H9 (cell line): ENCODE results near the gene ITGA11. TPM values are rescaled to one million over a fixed set of nuclear protein-coding genes. Genes with fewer than 3 reads are reported as not detected.

Source experiments
- DNase-seq: peaks from one replicate; pipeline ENCODE4 v3.0.0-alpha.2; 2017
- H2AFZ ChIP-seq: one replicate; pipeline ENCODE4 v1.6.1; 2013; ENCODE audit warnings: mild to moderate bottlenecking, low read length, control low read depth, moderate library complexity
- H2AK5ac ChIP-seq: 2 replicates; pipeline ENCODE4 v1.6.1; 2013; ENCODE audit warnings: low read length, control low read depth, mixed read lengths; ENCODE audit not compliant: insufficient read length
- H2BK120ac ChIP-seq: one replicate; pipeline ENCODE4 v1.6.1; 2013; ENCODE audit warnings: low read depth, mild to moderate bottlenecking, low read length, control low read depth, inconsistent platforms; ENCODE audit not compliant: poor library complexity, severe bottlenecking
- H2BK12ac ChIP-seq: 2 replicates; pipeline ENCODE4 v1.6.1; 2013; ENCODE audit warnings: low read length, control low read depth, mixed read lengths, low read depth; ENCODE audit not compliant: insufficient read length
- H2BK15ac ChIP-seq: 2 replicates; pipeline ENCODE4 v1.6.1; 2013; ENCODE audit warnings: low read depth, low read length, control low read depth
- H2BK20ac ChIP-seq: one replicate; pipeline ENCODE4 v1.6.1; 2013; ENCODE audit warnings: low read depth, mild to moderate bottlenecking, low read length, control low read depth, inconsistent platforms; ENCODE audit not compliant: poor library complexity, severe bottlenecking
- H2BK5ac ChIP-seq: 2 replicates; pipeline ENCODE4 v1.6.1; 2013; ENCODE audit warnings: low read length, control low read depth, mixed read lengths; ENCODE audit not compliant: insufficient read length
- H3K14ac ChIP-seq: 2 replicates; pipeline ENCODE4 v1.6.1; 2013; ENCODE audit warnings: low read length, control low read depth; ENCODE audit not compliant: insufficient read depth
- H3K18ac ChIP-seq: 2 replicates; pipeline ENCODE4 v1.6.1; 2013; ENCODE audit warnings: low read depth, mild to moderate bottlenecking, mixed read lengths, low read length, control low read depth; ENCODE audit not compliant: insufficient read length
- H3K23ac ChIP-seq: 2 replicates; pipeline ENCODE4 v1.6.1; 2013; ENCODE audit warnings: low read length, control low read depth, mixed read lengths, low read depth; ENCODE audit not compliant: insufficient read length
- H3K23me2 ChIP-seq: 2 replicates; pipeline ENCODE4 v1.6.1; 2013; ENCODE audit warnings: low read depth, mild to moderate bottlenecking, mixed read lengths, low read length, control low read depth; ENCODE audit not compliant: insufficient read length, poor library complexity, severe bottlenecking
- H3K27ac ChIP-seq: 2 replicates; pipeline ENCODE4 v1.5.1; 2013; ENCODE audit warnings: low read length, control low read depth, mixed read lengths, low read depth; ENCODE audit not compliant: insufficient read length
- H3K27me3 ChIP-seq: 2 replicates; pipeline ENCODE4 v1.6.1; 2013; ENCODE audit warnings: low read length, control low read depth, inconsistent platforms; ENCODE audit not compliant: insufficient read depth
- H3K4ac ChIP-seq: 2 replicates; pipeline ENCODE4 v1.6.1; 2013; ENCODE audit warnings: low read depth, mild to moderate bottlenecking, control low read depth, inconsistent platforms, low read length, moderate library complexity
- H3K4me1 ChIP-seq: 2 replicates; pipeline ENCODE4 v1.6.1; 2013; ENCODE audit warnings: low read length, control low read depth, inconsistent platforms; ENCODE audit not compliant: insufficient read depth
- H3K4me2 ChIP-seq: 2 replicates; pipeline ENCODE4 v1.6.1; 2013; ENCODE audit warnings: low read length, control low read depth, mixed read lengths; ENCODE audit not compliant: insufficient read length, insufficient read depth
- H3K56ac ChIP-seq: 2 replicates; pipeline ENCODE4 v1.6.1; 2013; ENCODE audit warnings: low read depth, mild to moderate bottlenecking, mixed read lengths, low read length, control low read depth; ENCODE audit not compliant: insufficient read length
- H3K79me1 ChIP-seq: 2 replicates; pipeline ENCODE4 v1.6.1; 2013; ENCODE audit warnings: low read depth, mild to moderate bottlenecking, moderate library complexity, low read length, control low read depth, inconsistent platforms; ENCODE audit not compliant: insufficient read depth, poor library complexity, severe bottlenecking
- H3K79me2 ChIP-seq: 2 replicates; pipeline ENCODE4 v1.6.1; 2013; ENCODE audit warnings: low read length, control low read depth, inconsistent platforms; ENCODE audit not compliant: insufficient read depth
- H3K9ac ChIP-seq: 2 replicates; pipeline ENCODE4 v1.6.1; 2013; ENCODE audit warnings: low read length, control low read depth, mixed read lengths; ENCODE audit not compliant: insufficient read length; ENCODE audit errors: extremely low read depth
- H3K9me3 ChIP-seq: one replicate; pipeline ENCODE4 v1.6.1; 2013; ENCODE audit warnings: low read depth, low read length, inconsistent platforms; ENCODE audit not compliant: control insufficient read depth
- H3T11ph ChIP-seq: one replicate; pipeline ENCODE4 v1.6.1; 2013; ENCODE audit warnings: mild to moderate bottlenecking, low read length, control low read depth, inconsistent platforms
- H4K20me1 ChIP-seq: one replicate; pipeline ENCODE4 v1.6.1; 2013; ENCODE audit not compliant: control insufficient read depth, insufficient read length, insufficient read depth
- H4K5ac ChIP-seq: 2 replicates; pipeline ENCODE4 v1.6.1; 2013; ENCODE audit warnings: low read depth, mild to moderate bottlenecking, mixed read lengths, low read length, control low read depth; ENCODE audit not compliant: insufficient read length
- H4K8ac ChIP-seq: replicated peaks from 2 replicates; pipeline ENCODE4 v1.6.1; 2013; ENCODE audit warnings: low read length, control low read depth, mixed read lengths, low read depth; ENCODE audit not compliant: insufficient read length
- H4K91ac ChIP-seq: 2 replicates; pipeline ENCODE4 v1.6.1; 2013; ENCODE audit warnings: low read depth, mild to moderate bottlenecking, moderate library complexity, mixed read lengths, low read length, control low read depth; ENCODE audit not compliant: insufficient read length
- H3K27ac Mint-ChIP-seq, 3 experiments: 2 replicates in 2 of 3; 3 replicates in 1 of 3; pipeline ENCODE4 v1.8.0; 2020 to 2021; ENCODE audit warnings: mixed read lengths in 3 of 3, mild to moderate bottlenecking in 1 of 3, moderate library complexity in 1 of 3
- H3K27me3 Mint-ChIP-seq: 2 replicates; pipeline ENCODE4 v1.8.0; 2021; ENCODE audit warnings: low read depth, mild to moderate bottlenecking, moderate library complexity, mixed read lengths
- H3K36me3 Mint-ChIP-seq, 3 experiments: 2 replicates in 2 of 3; 3 replicates in 1 of 3; pipeline ENCODE4 v1.8.0; 2020 to 2021; ENCODE audit warnings: low read depth in 3 of 3, mixed read lengths in 3 of 3; ENCODE audit not compliant: insufficient read depth in 1 of 3
- H3K4me1 Mint-ChIP-seq, 2 experiments: 2 replicates each; pipeline ENCODE4 v1.8.0; 2020; ENCODE audit warnings: mixed read lengths in 2 of 2
- H3K4me3 Mint-ChIP-seq, 2 experiments: 2 replicates in 1 of 2; 3 replicates in 1 of 2; pipeline ENCODE4 v1.8.0; 2020 to 2021; ENCODE audit warnings: mild to moderate bottlenecking in 2 of 2, mixed read lengths in 2 of 2, moderate library complexity in 1 of 2
- H3K9me3 Mint-ChIP-seq, 2 experiments: 2 replicates in 1 of 2; 3 replicates in 1 of 2; pipeline ENCODE4 v1.8.0; 2020; ENCODE audit warnings: mild to moderate bottlenecking in 2 of 2, mixed read lengths in 2 of 2, moderate library complexity in 1 of 2
- CTCF ChIP-seq: fragments of 200-600 bp; sonication (generic); conservative IDR thresholded peaks from 3 replicates; pipeline ENCODE4 v1.8.0; 2021; ENCODE audit warnings: antibody characterized with exemption, mild to moderate bottlenecking
- WGBS: extraction: QIAGEN DNeasy Blood & Tissue Kit; methylation state at CpG from one replicate; pipeline ENCODE4 v1.1.7; 2013; ENCODE audit warnings: missing lambda C conversion rate, low lambda C conversion rate, mixed read lengths; ENCODE audit not compliant: insufficient read length; ENCODE audit errors: extremely low coverage; 5-methylcytosine and 5-hydroxymethylcytosine counted together
- total RNA-seq: library from RNA; stranded (reverse); gene quantifications from 2 replicates; pipeline ENCODE4 v1.2.1, GENCODE V29; 2021

The ITGA11 gene
- total RNA-seq, 1 experiment from 2014 or later: 0.07 TPM

GRCh38 chr15:68344600-68344999 is 87.4 kb downstream of the ITGA11 start:
- Histone ChIP-seq H3K9ac (no peak overlapping the region), H3T11ph (no peak overlapping the region), H3K27me3 (no peaks in the 10 kb centered on the region), H3K4me2 (no peak overlapping the region), H4K8ac (no peak overlapping the region), H4K91ac (no peak overlapping the region), H3K79me2 (no peaks in the 10 kb centered on the region), H4K5ac (no peak overlapping the region), H3K9me3 (no peaks in the 10 kb centered on the region), H3K18ac (no peak overlapping the region), H2AFZ (no peak overlapping the region), H3K14ac (no peak overlapping the region), H2BK5ac (no peak overlapping the region), H3K56ac (no peak overlapping the region), H3K4me1 (no peaks in the 10 kb centered on the region), H3K23me2 (no peaks in the 10 kb centered on the region), H3K23ac (no peak overlapping the region), H3K27ac (no peak overlapping the region), H2AK5ac (no peak overlapping the region), H2BK120ac (no peak overlapping the region), H2BK15ac (no peak overlapping the region), H2BK20ac (no peak overlapping the region), H4K20me1 (no peaks in the 10 kb centered on the region), H3K79me1 (no peaks in the 10 kb centered on the region), H3K4ac (no peak overlapping the region), H2BK12ac (no peak overlapping the region)
- Mint-ChIP-seq H3K9me3 (no peaks in the 10 kb centered on the region), H3K4me3 (no peak overlapping the region), H3K4me1 (peaks cover 9 to 22% of the 10 kb centered on the region in 2 experiments), H3K36me3 (no peaks in the 10 kb centered on the region), H3K27ac (no peak overlapping the region), H3K27me3 (peaks cover 6% of the 10 kb centered on the region)
- DNase-seq: no peak
- WGBS: no CpG with 5 or more reads among the region's 7 CpGs
- no peak for TF ChIP-seq CTCF
